NCI-H526 treated with DMSO at 0.1 percent for 48 hours (cell line): ENCODE results near the gene C4BPA.

Source experiments
- DNase-seq: peaks from one replicate; lab custom pipeline; 2025; lab: John Stamatoyannopoulos, UW

The C4BPA gene

DNA sequence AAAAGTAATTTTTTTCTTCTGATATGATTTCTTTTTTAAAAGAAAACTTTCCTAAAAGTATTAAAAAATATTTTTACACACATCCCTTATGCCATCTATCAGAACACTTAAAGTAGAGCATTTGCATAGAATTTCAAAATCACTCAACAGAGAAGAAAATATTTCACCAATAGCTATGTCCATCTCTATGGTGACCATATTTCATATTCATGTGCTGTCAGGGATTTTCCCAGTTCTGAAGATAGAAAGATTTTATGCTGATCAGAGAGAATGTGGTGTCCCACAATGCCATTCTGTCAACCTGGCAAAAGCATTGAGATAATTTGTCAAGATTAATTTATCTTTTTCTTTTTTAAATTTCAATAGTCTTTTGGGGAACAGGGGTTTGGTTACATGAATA is 87.0 kb downstream of the C4BPA start:
- DNase-seq: no peak

DNA sequence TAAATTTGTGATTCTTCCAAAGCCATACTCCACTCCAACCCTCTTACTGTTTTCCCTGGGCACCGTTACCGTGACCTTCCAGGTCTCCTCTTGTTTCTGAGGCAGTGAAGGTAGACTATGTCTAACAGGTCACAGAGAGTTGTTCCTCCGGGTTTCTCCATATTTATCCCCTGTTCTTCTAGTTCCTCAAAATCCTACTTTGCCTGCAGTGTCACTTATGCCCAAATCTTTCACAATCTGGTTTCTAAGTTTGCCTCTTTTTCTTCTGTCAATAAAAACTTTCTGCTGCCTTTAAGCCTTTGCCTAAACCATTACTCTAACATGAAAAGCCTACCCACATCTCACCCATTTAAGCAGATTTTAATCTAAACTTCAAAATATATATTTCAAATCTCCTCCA is 87.7 kb downstream of the C4BPA start:
- DNase-seq: no peak

DNA sequence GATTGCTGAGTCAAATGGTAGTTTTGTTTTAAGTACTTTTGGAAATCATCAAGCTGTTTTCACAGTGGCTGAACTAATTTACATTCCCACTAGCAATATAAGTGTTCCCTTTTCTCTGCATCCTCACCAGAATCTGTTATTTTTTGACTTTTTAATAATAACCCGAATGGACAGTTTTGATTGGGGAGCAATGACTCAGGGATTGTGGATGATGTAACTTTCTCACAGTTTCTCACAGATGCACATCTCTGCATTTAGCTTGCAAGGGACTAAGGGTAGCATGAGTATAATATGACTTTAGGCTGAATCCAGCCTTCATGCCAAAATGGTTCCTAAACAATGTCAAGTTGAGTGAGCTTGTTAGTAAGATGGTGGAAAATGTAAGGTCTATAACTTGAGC is 90.2 kb downstream of the C4BPA start:
- DNase-seq: no peak
